NCI-H187 (cell line): ENCODE results near the gene TMEM53.

Experiments
- DNase-seq, 2 experiments: peaks; one replicate each; lab custom pipeline; 2025; lab: John Stamatoyannopoulos, UW

TMEM53 gene

GRCh38 chr1:44628962-44629756, 45.1 kb downstream of the TMEM53 start:
- DNase-seq: no peak

DNA sequence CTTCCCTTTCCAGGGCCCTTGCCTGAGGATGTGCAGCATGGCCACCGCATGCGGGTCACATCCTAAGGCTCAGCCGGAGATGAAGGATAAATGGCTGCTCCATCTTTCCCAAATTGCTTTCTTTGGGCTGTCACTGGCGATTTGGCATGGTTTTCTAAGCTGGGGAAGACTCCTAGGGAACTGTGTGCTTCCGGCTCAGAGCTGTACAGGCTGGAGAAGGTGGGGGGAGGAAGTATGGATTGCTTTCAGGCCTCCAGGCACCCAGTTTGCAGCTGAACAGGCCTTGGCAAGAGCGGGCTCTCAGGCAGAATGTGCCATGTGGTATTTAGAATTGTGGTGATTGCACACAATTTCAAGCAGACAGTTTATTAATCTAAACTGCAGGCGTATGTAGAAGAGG, 48.9 kb downstream of the TMEM53 start:
- no peak for DNase-seq

DNA sequence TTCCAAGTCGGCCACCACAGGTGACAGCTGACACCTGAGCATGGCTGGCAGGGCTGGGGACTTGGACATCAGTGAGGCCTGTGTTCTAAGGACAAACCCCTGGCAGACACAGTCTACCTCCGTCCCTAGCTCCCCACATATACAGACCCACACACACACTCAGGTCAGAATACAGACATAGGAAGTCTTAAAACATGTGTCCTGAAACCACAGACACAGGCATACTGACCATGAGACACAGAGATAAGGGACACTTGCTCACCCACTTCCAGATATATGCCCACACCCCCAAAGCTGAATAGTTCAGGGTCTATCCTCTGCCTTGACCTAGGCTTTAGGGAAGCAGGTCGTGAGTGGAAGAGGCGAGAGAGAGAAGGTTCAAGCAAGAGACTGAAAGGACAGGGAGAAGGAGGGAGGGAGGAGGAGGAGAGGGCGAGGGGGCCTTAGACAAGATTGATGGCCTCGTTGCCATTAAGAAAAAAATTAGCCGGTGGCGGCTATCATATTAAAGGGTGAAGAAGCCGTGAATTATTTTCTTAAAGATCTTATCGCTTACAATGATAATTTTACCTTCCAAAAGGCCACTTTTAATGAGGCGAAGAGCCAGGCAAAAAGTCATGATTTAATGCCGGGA, 49.9 kb downstream of the TMEM53 start:
- no peak for DNase-seq

DNA sequence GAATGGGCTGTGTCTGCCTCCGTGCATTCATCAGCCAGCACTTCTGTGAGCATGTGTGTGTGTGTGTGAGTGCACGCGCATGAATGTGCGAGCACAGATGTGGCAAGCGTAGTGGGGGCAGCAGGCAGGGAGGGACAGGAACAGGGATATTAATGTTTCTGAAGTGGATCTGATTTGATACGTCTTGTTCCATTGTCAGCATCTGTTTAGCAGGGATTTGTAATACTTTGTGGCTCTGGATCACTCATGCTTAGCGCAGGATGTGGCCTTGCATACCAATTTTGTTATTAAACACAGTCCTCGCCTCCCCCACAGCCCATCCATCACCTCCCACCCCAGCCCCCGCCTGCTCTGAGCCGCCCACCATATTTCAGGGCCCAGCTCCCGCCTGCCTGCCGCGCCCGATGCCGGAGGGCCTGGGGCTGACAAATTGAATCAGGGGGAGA, 52.4 kb downstream of the TMEM53 start:
- DNase-seq: no peak

DNA sequence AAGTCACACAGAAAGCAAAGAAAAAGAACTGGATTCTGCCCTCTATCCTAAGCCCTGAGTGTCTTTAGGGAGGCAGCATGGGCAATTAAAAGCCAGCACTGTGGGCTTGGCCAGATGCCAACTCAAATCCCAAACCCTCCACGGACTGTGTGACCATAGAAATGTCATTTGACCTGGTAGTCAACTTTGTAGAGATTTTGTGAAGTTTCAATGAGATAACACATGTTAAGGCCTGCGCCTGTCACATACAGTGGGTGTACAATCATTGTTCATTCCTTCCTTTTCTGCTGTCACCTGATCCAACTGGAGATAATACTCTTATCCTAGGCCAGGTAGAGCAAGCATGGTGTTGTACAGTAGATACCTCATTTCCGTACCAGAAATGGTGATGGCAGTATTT, 54.2 kb downstream of the TMEM53 start:
- no peak for DNase-seq

DNA sequence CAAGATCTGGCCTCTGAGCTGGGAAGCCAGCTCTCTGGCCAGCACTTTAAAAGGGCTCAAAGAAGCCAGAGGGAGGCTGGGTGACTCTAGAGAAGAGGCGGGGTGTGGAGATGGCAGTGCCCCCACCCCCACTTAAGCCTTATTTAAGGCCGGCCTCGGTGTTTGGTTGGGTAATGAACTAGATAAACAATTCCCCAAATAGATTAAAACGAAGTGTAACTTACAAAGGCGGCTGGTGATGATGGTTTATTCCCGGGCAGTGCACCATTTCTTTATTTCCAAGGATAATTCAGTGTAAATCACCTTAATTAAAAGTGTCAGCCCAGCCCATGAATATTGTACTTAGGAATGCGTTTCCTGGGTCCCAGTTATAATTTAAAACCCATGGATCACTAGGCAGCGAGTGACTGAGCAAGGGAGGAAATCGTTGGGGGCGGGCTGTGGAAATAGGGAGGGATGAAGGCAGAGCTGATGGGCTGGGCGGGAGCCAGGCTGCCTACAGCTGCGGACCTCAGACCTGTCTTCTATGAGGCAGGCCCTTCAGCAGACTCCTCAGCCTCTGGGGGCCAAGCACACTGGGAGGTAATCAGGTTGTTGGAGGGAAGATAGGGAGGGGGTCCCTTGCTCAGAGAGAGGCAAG, 54.9 kb downstream of the TMEM53 start:
- DNase-seq: no peak

DNA sequence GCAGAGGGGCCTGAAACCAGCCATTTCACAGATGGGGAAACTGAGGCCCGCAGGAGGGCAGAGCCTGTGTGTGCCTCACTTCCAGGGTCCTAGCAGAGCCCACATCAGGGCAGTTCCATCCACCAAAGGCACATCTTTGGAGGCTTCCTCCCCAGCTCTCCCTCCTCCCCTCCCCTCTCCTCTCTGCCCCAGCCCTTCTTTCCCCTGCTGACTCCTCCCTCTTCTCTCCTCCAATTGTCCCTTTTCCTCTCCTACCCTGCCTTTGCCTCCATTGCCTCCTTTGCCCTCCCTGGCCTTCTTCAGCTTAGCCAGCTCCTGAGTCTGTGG, 56.6 kb downstream of the TMEM53 start:
- DNase-seq: no peak

- DNase-seq: no peak
Observed at GRCh38 chr1:44616991-44617702, 57.1 kb downstream of the TMEM53 start.

DNA sequence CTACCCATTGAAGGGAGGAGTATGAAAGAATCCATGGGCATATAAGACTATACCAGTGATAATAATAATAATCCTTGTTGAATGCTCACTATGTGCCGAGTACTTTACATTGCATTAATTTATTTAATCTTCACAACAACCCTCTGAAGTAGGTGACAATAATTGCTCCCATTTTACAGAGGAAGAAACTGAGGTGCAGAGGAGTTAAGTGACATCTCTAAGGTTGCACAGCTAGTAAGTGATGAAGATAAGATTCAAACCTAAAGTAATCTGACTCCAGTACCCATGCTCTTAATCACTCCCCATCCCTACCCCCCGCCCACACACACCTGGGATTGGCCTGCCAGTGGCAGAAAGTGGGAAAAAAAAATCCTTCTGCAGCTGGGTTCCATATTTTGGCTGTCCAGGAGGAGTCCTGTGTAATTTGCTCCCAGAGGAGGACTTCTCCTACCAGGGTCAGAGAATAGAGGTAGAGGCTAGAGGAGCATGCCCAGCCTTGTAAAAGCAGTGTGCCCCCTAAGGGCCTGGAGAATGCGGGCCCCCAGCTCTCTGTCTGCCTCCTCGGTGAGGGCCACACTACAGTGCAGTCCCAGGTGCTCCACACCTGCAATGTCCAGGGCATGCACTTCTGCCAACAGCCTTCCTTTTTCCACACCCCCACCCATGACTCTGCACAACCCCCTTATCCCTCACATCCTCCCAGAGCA, 57.8 kb downstream of the TMEM53 start:
- no peak for DNase-seq

- DNase-seq: no peak
Observed at GRCh38 chr1:44613941-44614340, 60.3 kb downstream of the TMEM53 start.

GRCh38 chr1:44611866-44612265, 62.4 kb downstream of the TMEM53 start:
- DNase-seq: no peak

DNA sequence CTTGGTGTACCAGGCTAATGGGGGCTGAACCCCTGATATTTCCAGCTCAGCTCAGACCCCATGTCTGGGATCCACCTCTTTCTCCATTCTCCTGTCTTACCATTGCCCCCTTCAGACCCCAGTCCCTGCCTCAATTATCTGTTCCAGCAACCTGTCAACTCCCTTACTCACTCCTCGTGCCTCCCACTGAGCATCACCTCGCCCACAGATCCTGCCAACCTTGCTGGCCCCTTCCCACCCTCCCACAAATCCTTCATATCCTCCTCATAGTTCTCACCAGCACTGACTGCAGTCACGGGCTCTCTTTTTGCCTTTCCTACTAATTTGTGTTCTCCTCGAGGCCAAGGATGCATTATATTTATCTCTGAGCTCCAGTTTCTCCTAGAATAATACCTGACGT, 62.9 kb downstream of the TMEM53 start:
- DNase-seq: no peak

GRCh38 chr1:44610527-44611148, 63.6 kb downstream of the TMEM53 start:
- no peak for DNase-seq

- DNase-seq: no peak
Observed at GRCh38 chr1:44609768-44610526, 64.3 kb downstream of the TMEM53 start.

DNA sequence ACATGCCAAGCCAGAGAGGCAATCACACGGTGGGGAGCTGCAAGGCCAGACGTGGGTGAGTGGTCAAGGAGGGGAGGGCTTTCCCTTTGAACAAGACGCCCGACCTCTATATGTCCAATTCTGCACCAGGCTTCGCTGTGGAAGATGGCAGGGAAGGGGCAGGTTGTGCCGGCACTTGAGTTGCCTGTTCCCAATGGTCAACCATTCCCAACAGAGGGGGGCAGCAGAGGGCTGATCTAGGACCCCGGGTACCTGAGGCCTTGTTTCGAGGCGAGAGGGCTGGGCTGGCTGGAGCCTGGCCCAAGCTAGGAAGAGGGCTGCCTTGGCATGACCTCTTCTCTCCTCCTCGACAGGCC, 64.9 kb downstream of the TMEM53 start:
- peak; percentile 14 to 43 for DNase-seq

GRCh38 chr1:44608141-44608540, 66.1 kb downstream of the TMEM53 start:
- no peak for DNase-seq

DNA sequence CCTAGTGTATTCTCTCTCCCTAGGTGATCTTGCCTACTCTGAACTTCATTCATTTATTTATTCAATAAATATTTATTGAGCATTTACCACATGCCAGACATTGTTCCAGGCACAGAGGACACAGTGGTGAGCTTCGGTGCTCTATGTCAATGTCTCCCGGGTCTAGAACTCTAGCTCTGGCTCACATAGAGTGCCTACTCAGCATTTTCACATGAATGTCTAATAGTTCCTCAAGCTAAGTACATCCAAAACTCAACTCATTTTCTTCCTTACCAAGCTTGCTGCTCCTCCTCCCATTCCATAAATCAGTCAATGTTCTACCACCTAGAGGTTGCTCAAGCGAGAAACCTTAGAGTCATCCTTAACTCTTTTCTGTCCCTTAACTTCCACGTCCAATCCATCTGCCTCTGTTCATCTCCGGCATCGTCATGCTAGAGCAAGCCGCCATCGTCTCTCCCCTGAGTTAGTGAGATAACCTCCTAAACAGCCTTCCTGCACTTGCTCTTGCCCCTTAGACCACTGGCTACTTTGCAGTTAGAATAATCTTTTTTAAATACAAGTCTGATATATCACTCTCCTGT, 67.5 kb downstream of the TMEM53 start:
- DNase-seq: no peak

- no peak for DNase-seq
Observed at GRCh38 chr1:44605914-44606615, 68.2 kb downstream of the TMEM53 start.

GRCh38 chr1:44604157-44604955, 69.9 kb downstream of the TMEM53 start:
- DNase-seq: no peak
